Stimulated activated CD8-positive, alpha-beta memory T cell treated with anti-CD3 and anti-CD28 coated beads, Interleukin-15, amount 100 ng/mL, for 4 hours (primary cell): ENCODE results near the gene RANBP1.
A peak's percentile ranks its signal among the peaks of the same experiment; 100 is the strongest.

ENCODE experiments used
- DNase-seq, 2 donors: peaks; one replicate each; pipeline ENCODE4 v3.0.0-alpha.2; 2020; ENCODE audit warnings: low read depth in 2 of 2

RANBP1 gene

GRCh38 chr22:20107951-20108756 lies 7.8 kb upstream of the RANBP1 start:
- DNase-seq, result no peak

DNA sequence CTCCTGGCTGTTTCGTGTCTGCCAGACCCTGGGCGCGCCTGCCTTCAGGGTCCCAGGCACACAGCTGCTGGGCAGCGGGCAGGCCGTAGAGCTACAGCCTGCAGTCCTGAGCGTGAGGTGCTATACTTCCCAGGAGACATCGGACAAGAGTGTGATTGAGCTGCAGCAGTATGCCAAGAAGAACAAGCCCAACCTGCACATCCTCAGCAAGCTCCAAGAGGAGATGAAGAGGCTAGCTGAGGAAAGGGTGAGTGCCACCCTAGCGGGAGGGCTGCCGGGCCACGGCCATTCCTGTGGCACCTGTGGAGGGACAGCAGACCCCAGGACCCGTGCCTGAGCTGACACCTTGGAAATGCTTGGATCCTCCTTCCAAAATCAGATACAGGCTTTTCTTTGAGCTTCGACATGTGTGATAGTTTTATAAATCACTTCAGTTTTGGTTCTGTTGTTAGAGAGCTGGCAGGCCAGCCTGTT lies 7.1 kb upstream of the RANBP1 start:
- DNase-seq, result no peak

- DNase-seq, result no peak
These were observed 6.2 kb upstream of the RANBP1 start for GRCh38 chr22:20109411-20110358.

GRCh38 chr22:20110359-20110985 lies 5.4 kb upstream of the RANBP1 start:
- DNase-seq, result no peak

GRCh38 chr22:20111045-20111688 lies 4.7 kb upstream of the RANBP1 start:
- DNase-seq, result no peak

DNA sequence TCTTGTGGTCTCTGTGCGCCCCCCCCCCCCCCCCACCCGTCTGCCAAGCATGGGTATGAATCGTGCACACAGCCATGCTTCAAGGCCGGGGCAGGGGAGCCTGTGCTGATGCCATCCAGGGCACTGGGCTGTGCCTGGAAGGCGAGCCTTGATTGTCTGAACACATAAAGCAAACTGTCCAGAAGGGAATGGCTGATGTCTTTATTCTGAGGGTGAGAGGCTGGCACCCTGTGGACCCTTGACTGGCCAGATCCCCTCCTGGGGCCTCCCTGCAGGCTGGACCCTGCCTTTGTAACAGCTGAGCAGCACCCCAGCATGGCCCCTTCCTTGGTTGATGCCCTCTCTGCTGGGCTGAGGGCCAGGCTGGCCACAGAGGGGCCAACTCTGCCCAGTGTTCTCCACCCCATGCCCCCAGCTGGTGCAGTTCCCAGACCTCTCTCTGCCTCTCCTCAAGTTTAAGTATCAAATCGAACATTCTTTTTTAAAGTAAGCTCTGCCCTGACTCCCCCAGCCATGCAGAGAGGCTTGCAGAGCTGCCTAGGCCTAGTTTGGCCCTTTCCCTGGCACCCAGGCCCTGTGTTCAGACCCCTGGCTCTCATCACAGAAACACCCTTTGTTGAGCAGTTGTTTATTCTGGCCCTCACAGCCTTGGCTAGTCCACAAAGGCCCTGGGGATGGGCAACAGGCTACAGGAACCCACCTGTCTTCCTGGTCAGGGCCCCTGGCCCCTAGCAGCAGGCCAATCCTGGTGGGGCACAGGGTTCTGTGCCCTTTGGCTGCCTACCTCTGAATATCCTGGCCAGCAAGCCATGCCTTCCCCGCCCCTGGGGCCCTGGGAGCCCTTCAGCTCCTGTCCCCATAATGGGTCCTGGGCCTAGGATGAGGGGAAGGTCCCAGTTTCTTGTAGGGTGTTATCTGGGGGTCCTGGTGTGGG lies 3.9 kb upstream of the RANBP1 start:
- no peak for DNase-seq

DNA sequence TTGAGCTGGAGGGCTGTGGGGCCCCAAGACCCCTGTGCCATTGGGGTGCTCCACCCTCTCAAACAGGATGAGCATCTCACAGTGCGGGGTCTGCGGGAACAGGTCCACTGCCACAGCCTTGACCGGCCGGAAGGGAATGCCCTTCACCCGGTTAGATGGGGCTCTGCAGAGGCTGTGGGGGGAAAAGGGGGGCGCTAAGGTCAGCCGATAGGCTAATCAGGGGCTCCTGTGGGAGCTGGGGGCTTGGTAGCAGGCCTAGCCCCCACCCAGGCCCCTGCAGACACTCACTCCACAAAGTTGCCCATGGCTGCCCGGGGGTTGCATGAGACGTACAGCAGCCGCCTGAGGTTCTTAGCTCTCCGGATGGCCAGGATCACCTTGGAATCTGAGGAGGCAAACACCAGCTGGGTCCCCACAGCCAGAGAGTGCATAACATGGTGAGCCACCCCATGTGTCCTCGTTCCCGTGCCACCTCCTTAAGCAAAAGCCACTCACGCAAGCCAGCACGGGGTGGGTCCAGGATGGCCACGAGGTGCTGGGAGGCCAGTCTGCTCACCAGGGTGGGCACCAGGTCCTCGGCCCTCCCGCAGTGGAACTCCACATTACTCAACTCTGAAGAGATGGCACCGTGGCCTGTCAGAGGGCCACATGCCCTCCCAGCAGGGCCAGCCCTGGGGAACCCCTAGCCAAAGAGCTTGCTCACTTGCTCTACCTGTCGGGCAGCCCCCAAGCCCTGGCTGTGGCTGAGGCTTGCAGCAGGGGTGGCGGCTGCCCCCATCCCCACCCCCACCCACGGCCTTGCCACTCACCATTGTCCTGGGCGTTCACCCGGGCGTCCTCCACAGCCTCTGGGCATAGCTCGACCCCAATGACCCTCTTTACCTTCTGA lies 3.0 kb upstream of the RANBP1 start:
- DNase-seq, result no peak

DNA sequence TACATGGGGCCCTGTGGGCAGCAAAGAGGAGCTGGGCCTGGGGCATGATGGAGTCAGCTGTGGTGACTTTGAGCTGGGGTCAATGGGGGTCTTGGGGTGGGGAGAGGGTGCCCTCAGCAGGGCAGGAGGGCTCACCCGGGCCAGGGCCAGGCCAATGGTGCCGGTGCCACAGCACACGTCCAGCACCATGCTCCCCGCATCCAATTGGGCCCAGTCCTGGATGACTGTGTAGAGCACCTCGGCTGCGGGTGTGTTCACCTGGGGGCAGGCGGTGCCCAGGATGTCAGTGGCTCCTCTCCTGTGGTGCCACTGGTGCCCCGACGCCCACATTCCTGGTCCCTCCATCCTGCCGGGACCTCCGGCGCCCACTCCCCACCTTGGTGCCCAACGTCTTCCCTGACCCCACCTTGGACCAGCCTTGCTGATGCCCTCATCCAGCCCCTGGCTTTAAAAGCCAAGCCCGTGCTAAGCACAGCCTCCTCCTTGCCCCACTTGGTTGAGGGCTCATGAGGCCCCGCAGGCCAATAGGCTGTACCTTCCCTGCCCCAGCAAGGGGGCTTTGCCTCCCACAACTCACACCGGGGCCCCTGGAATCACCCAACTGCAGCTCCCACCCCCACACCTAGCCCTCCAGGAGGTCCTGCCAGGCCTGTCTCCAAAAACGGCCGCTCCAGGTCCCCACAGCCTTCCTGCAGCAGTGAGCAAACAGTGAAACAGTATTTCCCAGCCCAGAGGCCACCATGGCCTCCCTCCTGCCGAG lies 2.2 kb upstream of the RANBP1 start:
- DNase-seq, result no peak

DNA sequence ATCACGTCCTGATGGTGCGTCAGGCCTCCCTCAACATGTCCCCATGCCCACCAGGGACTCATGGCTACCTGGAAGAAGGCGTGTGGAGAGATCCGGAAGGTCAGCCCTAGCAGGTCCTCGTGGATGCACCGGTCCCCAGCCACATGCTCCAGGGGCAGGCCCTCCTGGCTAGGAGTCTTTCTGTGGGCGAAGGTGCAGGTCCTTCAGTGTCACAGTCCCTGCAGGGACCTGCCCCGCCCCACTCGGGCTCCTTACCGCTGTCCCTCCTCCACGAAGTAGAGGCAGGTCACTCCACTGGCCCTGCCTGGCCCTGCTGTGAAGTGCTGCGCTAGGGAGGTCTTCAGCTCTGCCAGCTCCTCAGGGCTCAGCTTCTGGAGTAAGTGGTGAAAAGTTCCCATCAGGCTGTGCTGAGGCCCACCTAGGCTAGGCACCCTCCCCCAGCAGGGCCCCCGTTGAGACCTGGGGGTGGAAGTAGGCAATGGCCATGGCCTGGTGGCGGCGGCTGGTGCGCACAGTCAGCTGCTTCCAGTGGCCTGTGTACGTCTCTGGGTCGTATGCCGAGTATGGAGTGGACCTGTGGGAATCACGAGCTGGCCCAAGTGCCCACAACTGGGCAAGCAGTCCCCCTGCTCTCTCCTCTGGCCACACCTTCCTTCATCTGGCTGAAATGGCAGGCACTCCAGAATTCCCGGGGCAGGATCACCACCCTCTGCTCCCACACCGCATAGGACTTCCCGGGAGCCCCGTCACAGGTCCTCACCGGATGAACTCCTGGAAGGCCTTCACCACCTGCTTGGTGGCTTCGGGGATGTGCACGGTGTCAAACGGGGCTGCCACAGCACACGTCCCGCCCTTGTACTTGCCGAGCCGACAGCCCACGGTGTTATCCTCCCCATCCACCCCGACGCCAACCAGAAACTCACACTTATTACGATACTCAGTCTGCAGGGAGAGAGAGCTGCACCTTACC lies 1.1 kb upstream of the RANBP1 start:
- DNase-seq, result no peak

- DNase-seq, result no peak
These were observed 559 bp downstream of the RANBP1 start for GRCh38 chr22:20116376-20116950.

GRCh38 chr22:20116951-20117632 lies 1.2 kb downstream of the RANBP1 start, which contains the start of gene TRMT2A:
Gene TRMT2A, minus strand, starts transcription at chr22:20117226. Its CDS starts 320 bp downstream, at chr22:20116906.
- peak; percentile 93 to 96 for DNase-seq

- DNase-seq, result peak; percentile 63 to 71
These were observed 1.9 kb downstream of the RANBP1 start for GRCh38 chr22:20117633-20118299.

- no peak for DNase-seq
These were observed 2.6 kb downstream of the RANBP1 start for GRCh38 chr22:20118300-20119020.

DNA sequence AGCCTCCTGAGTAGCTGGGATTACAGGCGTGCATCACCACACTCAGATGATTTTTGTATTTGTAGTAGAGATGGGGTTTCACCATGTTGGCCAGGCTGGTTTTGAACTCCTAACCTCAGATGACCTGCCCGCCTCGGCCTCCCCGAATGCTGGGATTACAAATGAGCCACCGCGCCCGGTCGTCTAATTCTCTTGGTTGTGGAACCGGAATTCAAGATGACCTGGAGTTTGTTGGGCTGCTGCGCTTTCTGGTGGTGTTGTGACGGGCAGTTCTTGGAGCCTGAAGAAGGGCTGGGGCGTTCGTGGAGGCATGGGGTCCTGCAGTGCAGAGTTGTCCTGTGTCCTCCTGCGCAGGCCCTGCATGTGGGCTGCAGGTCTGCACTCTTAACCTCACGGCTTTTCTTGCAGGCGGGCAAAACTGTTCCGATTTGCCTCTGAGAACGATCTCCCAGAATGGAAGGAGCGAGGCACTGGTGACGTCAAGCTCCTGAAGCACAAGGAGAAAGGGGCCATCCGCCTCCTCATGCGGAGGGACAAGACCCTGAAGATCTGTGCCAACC lies 6.0 kb downstream of the RANBP1 start:
- DNase-seq, result no peak
